Peyer's patch (tissue), 4 donors: ENCODE measurements around the gene TNIP3. TPM values are rescaled to one million over a fixed set of nuclear protein-coding genes. Genes with fewer than 3 reads are reported as not detected.

Experiments used
- DNase-seq, 3 donors: peaks; one replicate each; pipeline ENCODE4 v3.0.0-alpha.2; 2017 to 2019
- H3K27ac ChIP-seq, 4 donors: fragments of 200-600 bp; sonication (generic); one replicate each; pipeline ENCODE4 v1.5.1; 2016 to 2019
- H3K27me3 ChIP-seq, 2 donors: fragments of 200-600 bp; sonication (generic); one replicate each; pipeline ENCODE4 v1.5.1; 2019
- H3K36me3 ChIP-seq, 3 donors: fragments of 200-600 bp; sonication (generic); one replicate each; pipeline ENCODE4 v1.5.1; 2016 to 2019
- H3K4me1 ChIP-seq, 4 donors: fragments of 200-600 bp; sonication (generic); one replicate each; pipeline ENCODE4 v1.5.1; 2016 to 2019
- H3K4me3 ChIP-seq, 4 donors: fragments of 200-600 bp; sonication (generic); 1 replicate in 3 of 4; 2 replicates in 1 of 4; pipeline ENCODE4 v1.5.1; 2016 to 2019; ENCODE audit warnings: mild to moderate bottlenecking in 1 of 4
- H3K9me3 ChIP-seq, 4 donors: fragments of 200-600 bp; sonication (generic); one replicate each; pipeline ENCODE4 v1.5.1; 2016 to 2019; ENCODE audit warnings: mild to moderate bottlenecking in 1 of 4
- POLR2A ChIP-seq, 2 donors: fragments of 450-650 bp; IDR thresholded peaks; one replicate each; pipeline ENCODE4 v1.5.1; 2017; ENCODE audit warnings: antibody characterized with exemption in 2 of 2, mild to moderate bottlenecking in 2 of 2, moderate library complexity in 2 of 2
- total RNA-seq, 4 donors: library from RNA; depleted of rRNA; stranded (reverse); fragments of >200 nt; gene quantifications; one replicate each; pipeline ENCODE4 v1.1.0, GENCODE V29; 2016
- TF ChIP-seq, protein P1 (sequence below), 6 experiments: fragments of 450-650 bp in 4 of 6; fragments of 200-600 bp in 2 of 6; sonication (generic) in 1 of 6; IDR thresholded peaks; one replicate each; pipeline ENCODE4 v1.5.1; 2017 to 2019; ENCODE audit warnings: antibody characterized with exemption in 6 of 6, mild to moderate bottlenecking in 3 of 6, moderate library complexity in 1 of 6

Gene TNIP3
- total RNA-seq, 4 donors from 2014 or later: 0.88 TPM; not detected in 3

DNA sequence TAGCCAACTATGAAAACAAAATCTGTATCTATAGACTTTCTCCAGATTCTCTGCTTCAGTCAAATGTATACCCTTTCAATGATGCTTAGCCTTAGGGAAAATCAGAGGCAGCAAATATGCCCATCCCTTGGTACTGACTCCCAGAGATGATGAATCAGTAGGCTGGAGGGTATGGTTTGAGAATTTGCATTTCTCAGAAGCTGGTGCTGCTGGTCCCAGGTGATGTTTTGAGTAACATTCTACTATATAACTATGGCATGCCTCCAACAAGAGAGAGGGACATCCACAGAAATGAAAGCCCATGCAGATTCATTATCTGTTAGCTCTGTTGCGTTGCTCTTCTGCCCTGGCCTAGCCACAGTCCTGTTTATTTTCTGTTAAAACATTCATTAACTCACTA, 13.6 kb downstream of the TNIP3 start:
- Histone ChIP-seq H3K4me1 (no peaks in the 10 kb centered on the region), H3K36me3 (no peaks in the 10 kb centered on the region), H3K27ac (no peak overlapping the region), H3K27me3 (no peaks in the 10 kb centered on the region), H3K4me3 (no peak overlapping the region), H3K9me3 (no peaks in the 10 kb centered on the region)
- no peak for DNase-seq
- TF ChIP-seq, protein P1, sequence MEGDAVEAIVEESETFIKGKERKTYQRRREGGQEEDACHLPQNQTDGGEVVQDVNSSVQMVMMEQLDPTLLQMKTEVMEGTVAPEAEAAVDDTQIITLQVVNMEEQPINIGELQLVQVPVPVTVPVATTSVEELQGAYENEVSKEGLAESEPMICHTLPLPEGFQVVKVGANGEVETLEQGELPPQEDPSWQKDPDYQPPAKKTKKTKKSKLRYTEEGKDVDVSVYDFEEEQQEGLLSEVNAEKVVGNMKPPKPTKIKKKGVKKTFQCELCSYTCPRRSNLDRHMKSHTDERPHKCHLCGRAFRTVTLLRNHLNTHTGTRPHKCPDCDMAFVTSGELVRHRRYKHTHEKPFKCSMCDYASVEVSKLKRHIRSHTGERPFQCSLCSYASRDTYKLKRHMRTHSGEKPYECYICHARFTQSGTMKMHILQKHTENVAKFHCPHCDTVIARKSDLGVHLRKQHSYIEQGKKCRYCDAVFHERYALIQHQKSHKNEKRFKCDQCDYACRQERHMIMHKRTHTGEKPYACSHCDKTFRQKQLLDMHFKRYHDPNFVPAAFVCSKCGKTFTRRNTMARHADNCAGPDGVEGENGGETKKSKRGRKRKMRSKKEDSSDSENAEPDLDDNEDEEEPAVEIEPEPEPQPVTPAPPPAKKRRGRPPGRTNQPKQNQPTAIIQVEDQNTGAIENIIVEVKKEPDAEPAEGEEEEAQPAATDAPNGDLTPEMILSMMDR (IDR thresholded peaks at IDR 0.05): no peak
- TF ChIP-seq POLR2A (IDR thresholded peaks at IDR 0.05): no peak

DNA sequence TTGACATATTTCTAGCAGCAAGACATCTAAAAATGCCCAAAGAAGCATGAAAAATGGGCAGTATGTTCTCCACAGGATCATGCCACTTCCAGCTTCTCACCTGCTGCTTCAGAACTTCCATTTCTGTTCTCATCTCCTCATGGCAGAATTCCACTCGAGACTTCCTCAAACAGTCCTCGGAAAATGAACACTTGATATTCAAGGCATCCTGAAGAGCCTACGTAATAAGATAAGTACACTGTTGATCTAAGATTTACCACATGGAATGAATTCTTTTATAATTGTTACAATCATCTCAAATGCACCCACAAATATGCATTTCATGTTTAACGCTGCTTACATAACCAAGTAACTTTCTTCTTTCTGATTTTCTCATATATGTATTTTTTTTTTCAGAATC, 14.1 kb downstream of the TNIP3 start:
- Histone ChIP-seq H3K9me3 (no peaks in the 10 kb centered on the region), H3K4me3 (no peak overlapping the region), H3K4me1 (no peaks in the 10 kb centered on the region)

DNA sequence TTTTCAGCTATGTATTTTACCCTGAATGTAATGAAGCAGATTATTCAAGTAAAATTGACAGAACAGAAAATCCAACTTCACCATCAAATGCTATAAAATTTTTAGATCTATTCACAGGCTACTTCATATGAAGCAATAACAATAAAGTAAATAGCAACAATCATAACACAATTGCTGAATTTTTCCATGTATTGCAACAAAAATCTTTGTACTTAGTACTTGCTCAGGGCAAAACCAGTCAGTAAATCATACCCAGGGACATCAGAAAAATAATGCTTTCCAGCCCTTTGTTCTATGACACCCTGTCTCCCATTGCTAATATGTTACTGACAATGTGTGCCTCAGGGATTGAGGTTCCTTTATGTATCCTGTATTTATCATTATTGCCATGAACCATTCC, 15.5 kb downstream of the TNIP3 start:
- Histone ChIP-seq H3K36me3 (no peaks in the 10 kb centered on the region), H3K4me1 (no peaks in the 10 kb centered on the region), H3K9me3 (no peaks in the 10 kb centered on the region), H3K4me3 (no peak overlapping the region), H3K27ac (no peak overlapping the region), H3K27me3 (no peaks in the 10 kb centered on the region)
- DNase-seq: no peak
- no peak for TF ChIP-seq POLR2A (IDR thresholded peaks at IDR 0.05)
- TF ChIP-seq, protein P1 (IDR thresholded peaks at IDR 0.05): no peak

More for the DNA sequence above, 14.1 kb downstream of the TNIP3 start:
- Histone ChIP-seq H3K36me3 (no peaks in the 10 kb centered on the region), H3K27me3 (no peaks in the 10 kb centered on the region), H3K27ac (no peak overlapping the region)
- TF ChIP-seq, protein P1 (IDR thresholded peaks at IDR 0.05): no peak
- TF ChIP-seq POLR2A (IDR thresholded peaks at IDR 0.05): no peak
- no peak for DNase-seq

DNA sequence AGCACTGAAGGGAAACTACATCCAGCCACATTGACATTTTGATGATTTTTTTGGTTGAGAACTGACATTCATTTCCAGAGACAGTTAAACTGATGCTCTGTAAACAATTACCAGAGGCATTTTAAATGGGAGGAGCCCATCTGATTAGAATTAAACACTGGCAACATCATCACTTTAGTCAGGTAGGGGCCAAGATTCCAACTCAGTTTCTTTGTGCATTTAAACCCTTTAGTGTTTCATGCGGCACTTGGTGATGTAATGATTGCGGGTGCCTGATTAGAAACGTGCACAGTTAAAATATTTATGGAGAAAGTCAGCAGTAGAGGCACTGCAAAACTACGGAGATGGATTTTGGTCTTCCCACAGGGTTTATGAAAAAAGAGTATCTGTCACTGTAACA, 16.1 kb downstream of the TNIP3 start:
- Histone ChIP-seq H3K9me3 (no peaks in the 10 kb centered on the region), H3K27me3 (no peaks in the 10 kb centered on the region)
- TF ChIP-seq, protein P1 (IDR thresholded peaks at IDR 0.05): no peak
- TF ChIP-seq POLR2A (IDR thresholded peaks at IDR 0.05): no peak

DNA sequence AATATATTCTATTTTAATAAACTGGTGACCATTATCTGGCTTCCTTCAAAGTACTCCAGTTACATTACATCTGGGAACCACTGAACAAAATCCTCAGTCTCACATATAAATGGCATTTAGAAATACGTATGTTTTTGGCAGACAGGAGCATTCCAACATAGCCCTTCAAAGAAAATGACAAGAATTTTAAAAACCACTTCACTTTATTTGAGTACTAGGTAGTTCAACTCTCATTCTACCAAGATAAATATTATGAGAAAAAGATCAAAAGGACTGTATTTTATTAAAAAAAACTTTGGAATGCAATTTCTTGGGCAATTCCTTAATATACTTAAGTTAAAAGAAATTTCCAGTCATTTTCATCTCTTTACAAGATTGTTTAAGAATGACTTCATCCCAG, 17.6 kb downstream of the TNIP3 start:
- no peak for TF ChIP-seq POLR2A (IDR thresholded peaks at IDR 0.05)
- TF ChIP-seq, protein P1 (IDR thresholded peaks at IDR 0.05): no peak
- no peak for DNase-seq
- H3K27ac ChIP-seq: no peak overlapping the region
- no peaks in the 10 kb centered on the region for H3K27me3 ChIP-seq
- H3K4me1 ChIP-seq: no peaks in the 10 kb centered on the region
- H3K4me3 ChIP-seq: no peak overlapping the region
- H3K36me3 ChIP-seq: no peaks in the 10 kb centered on the region
- H3K9me3 ChIP-seq: no peaks in the 10 kb centered on the region

More for the DNA sequence above, 16.1 kb downstream of the TNIP3 start:
- no peak overlapping the region for H3K4me3 ChIP-seq
- no peak overlapping the region for H3K27ac ChIP-seq
- no peaks in the 10 kb centered on the region for H3K4me1 ChIP-seq
- no peaks in the 10 kb centered on the region for H3K36me3 ChIP-seq
- DNase-seq: no peak

DNA sequence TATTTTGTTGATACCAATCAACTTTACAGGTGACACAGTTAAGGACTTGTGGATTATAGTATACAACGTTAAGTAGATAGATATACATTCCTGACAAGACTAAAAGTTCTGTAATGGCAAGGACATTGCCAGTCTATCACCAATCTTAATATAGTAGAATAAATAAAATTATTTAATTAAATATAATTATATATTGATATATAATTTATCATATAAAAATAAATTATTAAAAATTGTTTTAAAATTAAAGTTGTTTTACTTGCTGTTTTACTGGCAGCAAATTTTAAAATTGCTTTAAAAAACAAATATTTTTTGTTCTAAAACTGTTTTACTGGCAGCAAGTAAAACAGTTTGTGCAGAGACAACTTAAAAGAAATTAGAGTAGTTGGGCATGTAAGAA, 18.7 kb downstream of the TNIP3 start:
- Histone ChIP-seq H3K4me1 (no peaks in the 10 kb centered on the region), H3K9me3 (no peaks in the 10 kb centered on the region), H3K36me3 (no peaks in the 10 kb centered on the region), H3K27me3 (no peaks in the 10 kb centered on the region), H3K4me3 (no peak overlapping the region), H3K27ac (no peak overlapping the region)
- DNase-seq: no peak
- no peak for TF ChIP-seq POLR2A (IDR thresholded peaks at IDR 0.05)
- TF ChIP-seq, protein P1 (IDR thresholded peaks at IDR 0.05): no peak
